Immature natural killer cell (primary cell): ENCODE data around the gene ERC1. TPM values are rescaled to one million over a fixed set of nuclear protein-coding genes. Genes with fewer than 3 reads are reported as not detected.
A peak's percentile ranks its signal among the peaks of the same experiment; 100 is the strongest.

Experiments
- DNase-seq, 3 donors: peaks; one replicate each; pipeline ENCODE4 v3.0.0; 2022; ENCODE audit warnings: mixed read lengths in 1 of 3
- H3K27ac Mint-ChIP-seq, 6 donors: one replicate each; pipeline ENCODE4 v1.8.0; 2020; ENCODE audit warnings: mixed read lengths in 6 of 6, mild to moderate bottlenecking in 5 of 6, inconsistent platforms in 4 of 6, moderate library complexity in 3 of 6
- H3K27me3 Mint-ChIP-seq, 3 donors: one replicate each; pipeline ENCODE4 v1.8.0; 2020 to 2021; ENCODE audit warnings: low read depth in 3 of 3, mild to moderate bottlenecking in 3 of 3, mixed read lengths in 3 of 3, moderate library complexity in 3 of 3, inconsistent platforms in 1 of 3
- H3K36me3 Mint-ChIP-seq, 3 donors: one replicate each; pipeline ENCODE4 v1.8.0; 2020; ENCODE audit warnings: mixed read lengths in 3 of 3, inconsistent platforms in 2 of 3, mild to moderate bottlenecking in 2 of 3
- H3K4me1 Mint-ChIP-seq, 2 donors: one replicate each; pipeline ENCODE4 v1.8.0; 2020; ENCODE audit warnings: inconsistent platforms in 2 of 2, mild to moderate bottlenecking in 2 of 2, mixed read lengths in 2 of 2, moderate library complexity in 1 of 2
- H3K4me3 Mint-ChIP-seq, 5 donors: one replicate each; pipeline ENCODE4 v1.8.0; 2020; ENCODE audit warnings: mild to moderate bottlenecking in 5 of 5, mixed read lengths in 5 of 5, inconsistent platforms in 3 of 5, moderate library complexity in 3 of 5
- H3K9me3 Mint-ChIP-seq, 6 donors: one replicate each; pipeline ENCODE4 v1.8.0; 2020; ENCODE audit warnings: mild to moderate bottlenecking in 6 of 6, mixed read lengths in 6 of 6, inconsistent platforms in 4 of 6, moderate library complexity in 3 of 6
- polyA plus RNA-seq, 3 donors: library from polyadenylated mRNA; unstranded; fragments of 300-500 nt; fragmentation: Illumina TruSeq; gene quantifications; one replicate each; pipeline ENCODE4 v1.2.3, GENCODE V29; 2021

The ERC1 gene
- polyA plus RNA-seq, 3 donors from 2014 or later: 1.7 to 14.0 (median 5.4) TPM

DNA sequence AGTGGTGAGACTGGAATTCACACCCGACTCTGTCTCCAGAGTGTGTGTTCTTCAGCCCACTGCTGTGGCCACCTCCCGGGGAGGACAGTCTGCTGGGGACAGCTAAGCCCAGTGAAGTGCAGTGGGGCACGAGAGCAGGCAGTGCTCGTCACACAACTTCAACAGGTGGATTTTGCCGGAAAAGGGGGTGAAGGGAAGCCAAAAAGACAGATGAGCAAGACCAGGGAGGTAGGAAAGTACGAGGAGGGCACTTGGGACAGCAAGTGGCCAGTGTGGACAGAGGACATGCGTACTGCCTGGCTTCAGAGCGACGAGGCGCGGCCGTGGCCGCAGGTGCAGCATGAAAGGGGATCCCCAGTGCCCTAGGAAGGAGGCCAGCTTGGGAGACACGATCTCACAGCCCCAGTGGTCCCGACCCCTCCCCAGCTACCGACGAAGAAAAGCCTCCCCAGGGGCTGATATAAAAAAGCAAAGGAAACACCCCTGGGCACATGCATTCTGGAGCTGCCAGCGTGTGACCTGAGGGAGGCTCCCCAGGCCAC lies 507.2 kb downstream of the ERC1 start:
- peaks cover 0 to 7% (median 3%) of the 10 kb centered on the region in 3 donors for H3K36me3 Mint-ChIP-seq
- no peaks in the 10 kb centered on the region for H3K9me3 Mint-ChIP-seq
- H3K4me3 Mint-ChIP-seq: no peak overlapping the region
- no peak overlapping the region for H3K27ac Mint-ChIP-seq
- peaks cover 2 to 6% (median 3%) of the 10 kb centered on the region in 3 donors for H3K27me3 Mint-ChIP-seq
- DNase-seq: no peak
- H3K4me1 Mint-ChIP-seq: no peaks in the 10 kb centered on the region

DNA sequence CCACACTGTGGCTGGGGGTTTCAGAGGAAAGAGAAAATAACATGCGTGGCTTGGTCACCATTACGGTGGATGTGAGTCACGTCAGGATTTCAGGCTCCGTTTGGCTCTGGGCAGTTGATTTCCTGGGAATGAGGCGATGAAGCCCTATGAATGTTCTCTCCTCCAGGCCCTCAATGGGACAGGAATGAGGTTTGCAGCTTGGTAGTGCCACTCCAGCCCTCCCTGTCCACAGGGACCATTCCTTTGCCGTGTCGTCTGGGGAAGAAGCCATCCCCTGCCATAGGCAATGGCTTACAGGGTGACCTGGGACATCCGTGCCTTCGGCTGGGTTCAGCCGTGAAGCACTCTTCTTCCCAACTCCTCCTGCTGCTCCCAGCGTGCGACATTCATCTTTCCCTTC lies 508.3 kb downstream of the ERC1 start:
- Mint-ChIP-seq H3K4me1 (peaks cover 0 to 4% of the 10 kb centered on the region in 2 donors), H3K27ac (no peak overlapping the region), H3K4me3 (no peak overlapping the region), H3K27me3 (peaks cover 0 to 7% (median 6%) of the 10 kb centered on the region in 3 donors), H3K9me3 (no peaks in the 10 kb centered on the region), H3K36me3 (peaks cover 0 to 3% (median 0%) of the 10 kb centered on the region in 3 donors)
- DNase-seq: no peak

DNA sequence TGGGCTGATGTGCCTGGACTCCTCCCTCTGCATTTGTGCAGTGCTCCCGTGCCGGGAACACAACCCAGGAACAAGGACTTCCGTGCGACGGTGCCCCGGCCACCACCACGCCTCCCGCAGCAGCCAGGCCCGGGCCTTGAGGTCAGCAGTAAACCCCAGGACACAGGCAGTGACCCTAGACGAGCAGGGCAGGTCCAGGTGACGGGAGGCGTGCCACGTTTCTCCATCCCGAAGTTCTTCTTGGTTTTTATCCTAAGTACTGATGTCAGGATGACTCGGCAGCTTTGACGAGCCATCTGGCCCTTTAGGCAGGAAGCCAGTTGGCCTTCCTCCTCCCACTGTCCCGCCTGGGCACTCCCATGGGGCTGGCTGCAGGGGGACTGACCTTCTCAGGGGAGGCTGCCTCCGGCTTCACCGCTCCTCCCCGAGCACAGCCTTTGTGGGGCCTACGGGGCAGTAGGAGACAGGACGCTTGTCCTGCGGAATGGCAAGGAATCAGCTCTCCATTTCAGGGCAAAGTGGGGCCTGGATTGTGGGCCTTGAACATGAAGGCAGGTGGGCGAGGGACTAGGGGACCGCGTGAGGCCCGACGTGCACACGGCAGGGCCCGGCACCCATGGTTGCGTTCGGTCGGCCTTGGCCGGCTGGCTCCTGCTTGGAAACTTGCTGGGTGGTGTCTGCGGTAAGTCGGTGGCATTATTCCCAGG lies 509.2 kb downstream of the ERC1 start:
- Mint-ChIP-seq H3K4me1 (peaks cover 4 to 11% of the 10 kb centered on the region in 2 donors), H3K36me3 (no peaks in the 10 kb centered on the region), H3K4me3 (no peak overlapping the region), H3K27ac (no peak overlapping the region), H3K27me3 (peaks cover 1 to 11% (median 10%) of the 10 kb centered on the region in 3 donors), H3K9me3 (no peaks in the 10 kb centered on the region)
- no peak for DNase-seq

DNA sequence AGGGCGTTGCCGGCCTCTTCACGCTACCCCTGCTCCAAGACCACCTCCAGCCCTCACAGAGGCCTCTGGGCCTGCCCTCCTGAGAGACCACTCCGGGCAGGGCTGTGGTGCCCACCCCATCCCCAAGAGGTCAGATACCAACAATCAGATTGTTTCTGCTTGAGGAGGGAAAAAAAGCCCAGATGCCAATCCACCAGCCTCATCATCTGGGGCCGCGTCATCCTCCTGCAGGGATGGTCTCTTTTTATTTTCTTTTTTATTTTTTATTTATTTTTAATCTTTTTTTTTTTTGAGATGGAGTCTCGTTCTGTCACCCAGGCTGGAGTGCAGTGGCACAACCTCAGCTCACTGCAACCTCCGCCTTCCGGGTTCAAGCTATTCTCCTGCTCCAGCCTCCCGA lies 510.0 kb downstream of the ERC1 start:
- H3K9me3 Mint-ChIP-seq: no peaks in the 10 kb centered on the region
- peaks cover 3 to 11% (median 10%) of the 10 kb centered on the region in 3 donors for H3K27me3 Mint-ChIP-seq
- no peak overlapping the region for H3K4me3 Mint-ChIP-seq
- H3K27ac Mint-ChIP-seq: no peak overlapping the region
- peaks cover 4 to 11% of the 10 kb centered on the region in 2 donors for H3K4me1 Mint-ChIP-seq
- no peaks in the 10 kb centered on the region for H3K36me3 Mint-ChIP-seq
- no peak for DNase-seq

DNA sequence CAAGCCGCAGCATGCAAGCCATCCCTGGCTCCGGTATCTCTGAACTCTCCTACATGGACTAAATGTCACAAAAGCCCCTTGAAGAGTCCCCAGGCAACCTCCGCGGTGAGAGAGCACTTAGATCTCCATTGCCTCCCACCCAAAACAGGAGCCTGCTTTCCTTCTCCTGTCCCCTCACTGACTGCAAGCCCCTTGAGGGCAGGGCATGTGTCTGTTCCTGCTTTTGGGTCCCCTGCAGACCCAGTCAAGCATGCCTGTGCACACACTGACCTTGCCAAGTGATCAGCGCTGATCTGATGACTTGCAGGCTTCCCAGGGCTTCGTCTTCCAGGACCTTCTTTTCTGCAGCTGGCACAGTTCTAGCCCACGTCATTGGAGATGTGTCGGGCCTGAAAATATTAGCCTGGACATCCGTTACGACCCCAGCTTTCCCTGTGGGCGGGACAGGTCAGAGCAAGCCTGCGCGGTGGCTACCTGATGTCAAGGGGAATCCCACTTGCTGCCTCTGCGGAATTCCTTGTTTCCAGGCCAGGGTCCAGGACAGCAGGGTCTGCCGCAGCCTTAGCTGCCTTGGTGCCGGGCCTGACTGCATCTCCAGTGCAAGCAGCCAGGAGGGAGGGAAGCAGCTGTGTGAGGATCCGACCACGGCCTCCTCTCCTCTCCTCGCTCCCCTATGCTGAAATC lies 510.8 kb downstream of the ERC1 start:
- H3K9me3 Mint-ChIP-seq: peaks cover 0 to 2% (median 0%) of the 10 kb centered on the region in 6 donors
- no peaks in the 10 kb centered on the region for H3K36me3 Mint-ChIP-seq
- DNase-seq: no peak
- peaks cover 4 to 11% of the 10 kb centered on the region in 2 donors for H3K4me1 Mint-ChIP-seq
- peaks cover 3 to 11% (median 10%) of the 10 kb centered on the region in 3 donors for H3K27me3 Mint-ChIP-seq
- H3K27ac Mint-ChIP-seq: no peak overlapping the region
- H3K4me3 Mint-ChIP-seq: no peak overlapping the region

DNA sequence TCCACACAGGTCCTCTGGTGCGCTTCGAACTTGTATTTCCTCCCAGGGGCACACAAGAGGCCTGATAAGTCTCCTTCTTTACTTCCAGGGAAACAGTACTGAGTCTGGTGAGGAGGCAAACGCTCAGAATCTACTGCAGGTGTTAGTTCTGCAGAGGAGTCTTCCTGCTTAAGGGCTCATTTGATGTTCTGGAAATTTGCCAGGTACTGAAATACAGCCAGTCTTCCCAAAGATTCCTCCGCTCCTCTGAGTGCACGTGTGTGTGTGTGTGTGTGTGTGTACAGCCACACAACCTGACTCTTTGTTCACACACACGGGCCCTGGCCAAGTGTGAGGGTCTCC lies 511.3 kb downstream of the ERC1 start:
- no peak overlapping the region for H3K27ac Mint-ChIP-seq
- no peak for DNase-seq
- peaks cover 4 to 11% of the 10 kb centered on the region in 2 donors for H3K4me1 Mint-ChIP-seq
- peaks cover 3 to 11% (median 10%) of the 10 kb centered on the region in 3 donors for H3K27me3 Mint-ChIP-seq
- H3K9me3 Mint-ChIP-seq: peaks cover 0 to 2% (median 0%) of the 10 kb centered on the region in 6 donors
- H3K36me3 Mint-ChIP-seq: no peaks in the 10 kb centered on the region
- no peak overlapping the region for H3K4me3 Mint-ChIP-seq

DNA sequence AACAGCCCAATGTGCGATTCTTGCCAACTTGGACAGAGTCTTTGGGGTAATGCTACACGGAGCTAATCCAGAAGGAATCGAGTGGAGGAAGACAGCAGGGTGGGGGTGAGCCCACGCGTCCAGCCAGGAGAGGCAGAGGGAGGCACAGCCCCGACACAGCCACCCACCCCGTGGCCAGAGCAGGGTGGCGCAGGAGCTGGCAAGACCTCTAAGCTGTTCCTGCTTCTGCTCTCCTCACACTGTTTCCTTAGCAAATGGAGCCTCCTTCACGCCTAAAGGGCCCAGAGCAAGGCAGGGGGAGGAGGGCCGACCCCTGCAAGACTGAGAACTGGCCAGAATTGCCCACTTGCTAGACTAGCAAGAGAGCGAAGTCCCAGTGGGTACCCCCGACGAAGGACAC lies 511.8 kb downstream of the ERC1 start:
- no peak for DNase-seq
- H3K4me1 Mint-ChIP-seq: peaks cover 4 to 11% of the 10 kb centered on the region in 2 donors
- no peaks in the 10 kb centered on the region for H3K36me3 Mint-ChIP-seq
- no peak overlapping the region for H3K27ac Mint-ChIP-seq
- peaks cover 3 to 11% (median 10%) of the 10 kb centered on the region in 3 donors for H3K27me3 Mint-ChIP-seq
- no peak overlapping the region for H3K4me3 Mint-ChIP-seq
- H3K9me3 Mint-ChIP-seq: peaks cover 0 to 2% (median 0%) of the 10 kb centered on the region in 6 donors

DNA sequence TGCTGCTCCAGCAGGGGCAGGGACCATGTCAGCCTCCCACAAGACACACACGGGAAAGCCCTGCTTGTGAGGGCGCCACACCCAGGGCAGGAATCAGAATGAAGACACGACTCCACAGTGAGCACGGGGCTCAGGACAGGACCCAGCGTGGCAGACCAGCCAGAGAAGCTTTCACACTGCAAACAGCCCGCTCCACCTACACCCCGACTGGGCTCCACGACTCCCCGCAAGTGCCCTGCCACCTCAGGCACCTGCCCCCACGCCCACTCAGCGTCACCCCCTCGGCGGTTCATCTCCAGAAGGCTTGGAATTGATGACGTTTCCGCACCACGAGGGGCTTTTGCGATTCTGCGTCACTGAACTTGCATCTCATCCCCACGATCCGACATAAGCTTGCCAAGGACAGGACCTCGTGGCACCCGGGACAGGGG lies 512.3 kb downstream of the ERC1 start:
- no peak for DNase-seq
- Mint-ChIP-seq H3K36me3 (no peaks in the 10 kb centered on the region), H3K9me3 (peaks cover 0 to 2% (median 0%) of the 10 kb centered on the region in 6 donors), H3K27ac (no peak overlapping the region), H3K27me3 (peaks cover 3 to 11% (median 10%) of the 10 kb centered on the region in 3 donors), H3K4me1 (peaks cover 4 to 11% of the 10 kb centered on the region in 2 donors), H3K4me3 (no peak overlapping the region)

DNA sequence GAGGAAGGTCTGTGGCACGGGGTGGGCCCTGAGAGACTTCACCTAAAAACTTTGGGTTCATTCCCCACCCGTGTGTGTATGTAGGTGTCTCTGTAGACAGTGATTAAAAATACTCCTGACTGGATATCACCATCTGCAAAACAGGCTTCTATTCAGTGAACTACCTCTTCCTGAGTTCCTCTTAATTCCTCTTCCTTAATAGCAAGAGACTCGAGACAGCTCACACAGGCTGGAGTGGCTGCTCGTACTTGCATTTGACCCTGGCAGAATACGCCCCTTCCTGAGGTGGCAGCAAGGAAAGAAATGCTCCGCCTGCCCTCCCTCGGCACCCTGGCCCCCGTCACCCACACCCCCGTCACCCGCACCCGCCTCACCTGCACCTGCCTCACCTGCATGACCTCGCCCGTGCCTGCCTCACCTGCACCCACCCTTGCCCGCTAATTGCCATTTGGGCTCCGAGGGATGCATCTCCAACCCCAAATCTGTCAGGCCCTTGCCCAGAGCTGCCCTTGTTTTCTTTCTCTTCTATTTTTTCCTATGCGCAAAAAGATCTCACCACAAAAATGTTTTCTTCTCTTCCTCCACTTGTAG lies 513.4 kb downstream of the ERC1 start:
- Mint-ChIP-seq H3K36me3 (no peaks in the 10 kb centered on the region), H3K4me3 (peak overlapping the region in 1 of 5 donors; percentile 9), H3K27me3 (peaks cover 3 to 11% (median 10%) of the 10 kb centered on the region in 3 donors), H3K4me1 (peaks cover 4 to 11% of the 10 kb centered on the region in 2 donors), H3K27ac (no peak overlapping the region), H3K9me3 (peaks cover 0 to 2% (median 0%) of the 10 kb centered on the region in 6 donors)
- no peak for DNase-seq

DNA sequence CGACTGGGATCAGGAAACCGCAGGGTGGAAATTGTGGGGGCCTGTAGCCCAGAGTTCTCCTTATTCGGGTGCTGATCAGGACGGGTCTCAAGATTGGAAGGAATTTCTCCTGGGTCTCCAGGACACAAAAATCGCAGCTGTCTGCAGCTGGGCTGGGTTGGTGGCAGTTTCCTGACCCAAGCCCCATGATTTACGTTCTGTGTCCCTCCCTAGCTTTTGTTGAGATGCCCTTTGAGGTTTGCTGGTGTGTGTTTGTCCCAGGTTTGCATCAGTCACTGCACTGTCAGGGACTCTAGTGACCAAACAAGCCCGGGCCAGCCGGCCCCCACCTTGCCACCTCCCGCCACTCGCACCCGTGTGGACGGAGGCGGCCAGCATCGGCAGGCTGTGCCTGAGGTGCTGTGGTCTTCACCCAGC lies 513.9 kb downstream of the ERC1 start:
- Mint-ChIP-seq H3K27me3 (peaks cover 3 to 11% (median 10%) of the 10 kb centered on the region in 3 donors), H3K4me3 (peak overlapping the region in 1 of 5 donors; percentile 9), H3K36me3 (no peaks in the 10 kb centered on the region), H3K27ac (no peak overlapping the region), H3K4me1 (peaks cover 4 to 11% of the 10 kb centered on the region in 2 donors), H3K9me3 (peaks cover 0 to 2% (median 0%) of the 10 kb centered on the region in 6 donors)
- no peak for DNase-seq

DNA sequence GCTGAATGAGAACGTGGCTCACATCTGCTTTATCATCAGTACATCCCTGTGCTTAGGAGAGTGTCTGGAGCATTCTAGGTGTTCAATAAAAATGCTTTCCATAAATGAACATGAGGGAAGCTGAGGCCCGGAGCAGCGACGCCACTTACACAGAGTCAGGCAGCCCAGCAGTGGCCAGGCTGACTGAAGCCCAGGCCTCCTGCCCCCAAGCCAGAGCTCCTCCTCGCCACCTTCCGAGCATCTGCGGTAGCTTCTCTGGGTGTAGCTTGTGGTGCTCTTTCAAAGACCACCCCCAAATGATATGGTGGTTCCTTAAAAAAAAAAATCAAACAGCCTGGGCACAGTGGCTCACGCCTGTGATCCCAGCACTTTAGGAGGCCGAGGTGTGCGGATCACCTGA lies 514.6 kb downstream of the ERC1 start:
- Mint-ChIP-seq H3K4me1 (peaks cover 4 to 11% of the 10 kb centered on the region in 2 donors), H3K4me3 (no peak overlapping the region), H3K27me3 (peaks cover 3 to 11% (median 10%) of the 10 kb centered on the region in 3 donors), H3K9me3 (peaks cover 0 to 2% (median 0%) of the 10 kb centered on the region in 6 donors), H3K36me3 (no peaks in the 10 kb centered on the region), H3K27ac (no peak overlapping the region)
- no peak for DNase-seq

DNA sequence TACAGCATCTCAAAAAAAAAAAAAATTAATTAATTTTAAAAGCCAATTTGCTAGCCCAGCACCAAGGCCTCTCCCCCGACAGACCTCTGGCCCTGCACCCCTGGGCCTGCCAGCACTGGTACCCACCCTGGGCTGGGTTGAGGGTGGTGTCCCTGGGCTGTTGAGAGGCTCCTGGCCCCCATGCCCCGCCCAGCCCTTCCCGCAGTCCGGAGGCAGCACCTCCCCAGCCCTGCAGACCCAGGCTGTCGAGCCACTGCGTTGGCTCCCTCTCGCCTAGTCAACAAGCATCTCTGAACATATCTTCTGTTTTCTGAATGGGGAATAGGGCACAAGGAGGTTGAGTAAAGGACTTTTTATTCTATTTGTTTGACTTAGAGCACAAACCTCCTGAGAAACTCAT lies 516.3 kb downstream of the ERC1 start:
- no peaks in the 10 kb centered on the region for H3K36me3 Mint-ChIP-seq
- no peak overlapping the region for H3K27ac Mint-ChIP-seq
- H3K4me3 Mint-ChIP-seq: no peak overlapping the region
- H3K27me3 Mint-ChIP-seq: peaks cover 3 to 11% (median 11%) of the 10 kb centered on the region in 3 donors
- peaks cover 4 to 11% of the 10 kb centered on the region in 2 donors for H3K4me1 Mint-ChIP-seq
- DNase-seq: no peak
- peaks cover 0 to 2% (median 0%) of the 10 kb centered on the region in 6 donors for H3K9me3 Mint-ChIP-seq

DNA sequence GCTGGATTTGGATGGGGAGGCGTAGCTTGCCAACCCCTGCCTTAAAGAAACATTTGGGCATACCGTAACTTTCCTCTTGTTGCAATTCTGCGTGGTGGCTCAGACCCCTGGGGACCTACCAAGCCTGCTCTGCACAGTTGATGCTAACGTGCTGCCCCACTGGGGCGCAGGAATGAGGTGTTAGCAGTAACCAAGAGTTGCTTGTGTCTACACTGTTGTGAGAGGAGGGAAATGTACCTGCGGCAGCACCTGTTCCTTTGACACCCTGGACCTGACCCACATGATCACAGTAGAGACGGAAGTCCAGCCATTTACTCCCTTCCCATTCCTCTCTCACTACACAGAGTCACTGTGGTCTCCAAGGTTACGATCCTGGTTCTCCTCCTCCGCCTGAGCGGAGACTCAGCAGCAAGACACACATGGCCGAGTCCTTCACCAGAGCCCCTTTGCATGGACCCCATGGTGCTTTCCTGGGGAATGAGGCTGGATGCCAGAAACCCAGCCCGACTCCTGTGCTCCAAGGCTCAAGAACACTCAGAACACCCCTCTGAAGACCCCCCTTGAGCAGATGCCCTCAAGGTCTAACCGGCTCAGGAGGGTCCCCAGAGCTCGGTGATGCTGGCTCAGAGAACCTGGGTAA lies 518.5 kb downstream of the ERC1 start:
- no peak for DNase-seq
- peaks cover 3 to 4% of the 10 kb centered on the region in 2 donors for H3K4me1 Mint-ChIP-seq
- peaks cover 3 to 6% (median 5%) of the 10 kb centered on the region in 3 donors for H3K27me3 Mint-ChIP-seq
- no peaks in the 10 kb centered on the region for H3K36me3 Mint-ChIP-seq
- no peak overlapping the region for H3K4me3 Mint-ChIP-seq
- H3K9me3 Mint-ChIP-seq: peaks cover 0 to 2% (median 0%) of the 10 kb centered on the region in 6 donors
- no peak overlapping the region for H3K27ac Mint-ChIP-seq
